ENCODE results near the gene TWSG1. TPM values are rescaled to one million over a fixed set of nuclear protein-coding genes. Genes with fewer than 3 reads are reported as not detected.

Gene TWSG1
- total RNA-seq, 3 donors from 2014 or later: 34.4 to 45.9 (median 42.7) TPM

GRCh38 chr18:9380621-9381395 is 46.2 kb downstream of the TWSG1 start:
- DNase-seq (ENCODE audit: low spot score in 2 of 2): no peak
- H3K9me3 ChIP-seq: no peaks in the 10 kb centered on the region
- intact Hi-C loops (cut with DNase I; ENCODE audit: low total_unique reads): no loop called here
- H3K27ac ChIP-seq: peak overlapping the region; percentile 3 to 45
- no peaks in the 10 kb centered on the region for H3K27me3 ChIP-seq
- TF ChIP-seq POLR2A (IDR thresholded peaks at IDR 0.05): no peak
- no peak for TF ChIP-seq POLR2AphosphoS5 (IDR thresholded peaks at IDR 0.05)
- TF ChIP-seq CTCF (IDR thresholded peaks at IDR 0.05): no peak
- H3K36me3 ChIP-seq: no peaks in the 10 kb centered on the region
- no peaks in the 10 kb centered on the region for H3K4me1 ChIP-seq
- no peak overlapping the region for H3K4me3 ChIP-seq

GRCh38 chr18:9386879-9387278 is 52.3 kb downstream of the TWSG1 start:
- Histone ChIP-seq H3K36me3 (no peaks in the 10 kb centered on the region), H3K9me3 (peaks cover 0 to 7% of the 10 kb centered on the region in 2 donors), H3K27ac (no peak overlapping the region), H3K4me3 (no peak overlapping the region), H3K4me1 (no peaks in the 10 kb centered on the region), H3K27me3 (no peaks in the 10 kb centered on the region)
- no peak for DNase-seq (ENCODE audit: low spot score in 2 of 2)
- intact Hi-C loops (cut with DNase I; ENCODE audit: low total_unique reads): no loop called here
- no peak for TF ChIP-seq POLR2AphosphoS5 (IDR thresholded peaks at IDR 0.05)
- no peak for TF ChIP-seq CTCF (IDR thresholded peaks at IDR 0.05)
- no peak for TF ChIP-seq POLR2A (IDR thresholded peaks at IDR 0.05)

GRCh38 chr18:9387891-9388290 is 53.3 kb downstream of the TWSG1 start:
- Histone ChIP-seq H3K9me3 (peaks cover 0 to 11% of the 10 kb centered on the region in 2 donors), H3K4me1 (no peaks in the 10 kb centered on the region), H3K4me3 (no peak overlapping the region), H3K27me3 (no peaks in the 10 kb centered on the region), H3K36me3 (no peaks in the 10 kb centered on the region), H3K27ac (no peak overlapping the region)
- no peak for DNase-seq (ENCODE audit: low spot score in 2 of 2)
- intact Hi-C loops (cut with DNase I; ENCODE audit: low total_unique reads): no loop called here
- TF ChIP-seq POLR2AphosphoS5 (IDR thresholded peaks at IDR 0.05) (no peak), CTCF (IDR thresholded peaks at IDR 0.05) (no peak), POLR2A (IDR thresholded peaks at IDR 0.05) (no peak)

DNA sequence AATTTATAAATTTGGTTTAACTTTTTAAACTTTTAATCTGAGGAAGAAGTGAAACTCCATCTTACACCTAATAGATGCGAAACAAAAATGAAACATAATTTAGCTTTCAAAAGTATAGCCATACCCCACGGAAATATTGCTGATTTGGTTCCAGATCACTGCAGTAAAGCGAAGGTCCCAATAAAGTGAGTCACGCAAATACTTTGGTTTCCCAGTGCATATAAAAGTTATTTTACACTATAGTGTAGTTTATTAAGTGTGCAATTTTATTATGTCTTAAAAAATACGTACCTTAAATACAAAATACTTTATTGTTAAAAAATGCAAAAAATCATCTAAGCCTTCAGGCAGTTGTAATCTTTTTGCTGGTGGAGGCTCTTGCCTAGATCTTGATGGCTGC is 55.1 kb downstream of the TWSG1 start:
- H3K9me3 ChIP-seq: peaks cover 0 to 11% of the 10 kb centered on the region in 2 donors
- no peak overlapping the region for H3K4me3 ChIP-seq
- no peaks in the 10 kb centered on the region for H3K36me3 ChIP-seq
- no peak for DNase-seq (ENCODE audit: low spot score in 2 of 2)
- no peaks in the 10 kb centered on the region for H3K27me3 ChIP-seq
- no peak overlapping the region for H3K27ac ChIP-seq
- no peaks in the 10 kb centered on the region for H3K4me1 ChIP-seq
- TF ChIP-seq POLR2AphosphoS5 (IDR thresholded peaks at IDR 0.05) (no peak), POLR2A (IDR thresholded peaks at IDR 0.05) (no peak), CTCF (IDR thresholded peaks at IDR 0.05) (no peak)
- intact Hi-C loops (cut with DNase I; ENCODE audit: low total_unique reads): no loop called here

GRCh38 chr18:9392726-9393125 is 58.2 kb downstream of the TWSG1 start:
- intact Hi-C loops (cut with DNase I; ENCODE audit: low total_unique reads): no loop called here
- Histone ChIP-seq H3K4me3 (no peak overlapping the region), H3K9me3 (peaks cover 0 to 11% of the 10 kb centered on the region in 2 donors), H3K36me3 (no peaks in the 10 kb centered on the region), H3K27me3 (no peaks in the 10 kb centered on the region), H3K4me1 (no peaks in the 10 kb centered on the region), H3K27ac (no peak overlapping the region)
- DNase-seq (ENCODE audit: low spot score in 2 of 2): no peak
- TF ChIP-seq POLR2AphosphoS5 (IDR thresholded peaks at IDR 0.05) (no peak), POLR2A (IDR thresholded peaks at IDR 0.05) (no peak), CTCF (IDR thresholded peaks at IDR 0.05) (no peak)

Data from breast epithelium (tissue), 4 donors.